Naive thymus-derived CD4-positive, alpha-beta T cell (primary cell): Measurements from ENCODE around the gene REC114. TPM values are rescaled to one million over a fixed set of nuclear protein-coding genes. Genes with fewer than 3 reads are reported as not detected.
"Not testable (repeated sequence)": the region's sequence is repeated elsewhere in the genome, so short reads cannot be mapped to it uniquely, and the experiment has no call there.

Source experiments
- ATAC-seq: fragments of 150-1000 bp; cut with Tn5 transposase; 2 replicates; pipeline ENCODE4 v1.10.0; 2021; ENCODE audit warnings: mild to moderate bottlenecking, moderate library complexity
- CTCF ChIA-PET: fragments of 350-600 bp; sonication (Branson Sonifier 250); formaldehyde crosslinking; loops from one replicate; lab custom pipeline; 2021; ENCODE audit warnings: antibody characterized with exemption; lab: Charles Lee
- POLR2A ChIA-PET: fragments of 350-600 bp; sonication (Branson Sonifier 250); formaldehyde crosslinking; loops from one replicate; lab custom pipeline; 2021; ENCODE audit warnings: antibody characterized with exemption, inconsistent platforms; lab: Charles Lee
- DNase-seq, 9 donors: peaks; one replicate each; pipeline versions ENCODE4 v3.0.0 to v3.0.0-alpha.2; 2020 to 2022; ENCODE audit warnings: mixed read lengths in 1 of 9
- H3K27ac ChIP-seq: one replicate; pipeline ENCODE4 v1.7.0; 2013; ENCODE audit warnings: mild to moderate bottlenecking, low read depth, low read length, moderate library complexity
- H3K27me3 ChIP-seq, 2 donors: one replicate each; pipeline ENCODE4 v1.7.0; 2013; ENCODE audit warnings: low read length in 2 of 2, mild to moderate bottlenecking in 2 of 2, moderate library complexity in 2 of 2; ENCODE audit not compliant: control insufficient read depth in 2 of 2, insufficient read depth in 2 of 2
- H3K36me3 ChIP-seq, 3 experiments: 1 replicate in 2 of 3; 2 replicates in 1 of 3; pipeline ENCODE4 v1.7.0; 2013; ENCODE audit warnings: low read length in 3 of 3, mild to moderate bottlenecking in 3 of 3, moderate library complexity in 1 of 3; ENCODE audit not compliant: insufficient read depth in 3 of 3, control insufficient read depth in 2 of 3
- H3K4me1 ChIP-seq, 2 donors: one replicate each; pipeline ENCODE4 v1.7.0; 2013; ENCODE audit warnings: low read length in 2 of 2, mild to moderate bottlenecking in 2 of 2, moderate library complexity in 1 of 2; ENCODE audit not compliant: control insufficient read depth in 2 of 2, insufficient read depth in 2 of 2
- H3K4me3 ChIP-seq: 2 replicates; pipeline ENCODE4 v1.7.0; 2013; ENCODE audit warnings: mild to moderate bottlenecking, low read length
- H3K9me3 ChIP-seq, 3 experiments: 1 replicate in 2 of 3; 2 replicates in 1 of 3; pipeline ENCODE4 v1.7.0; 2013; ENCODE audit warnings: low read length in 3 of 3; ENCODE audit not compliant: control insufficient read depth in 2 of 3
- H3K27ac Mint-ChIP-seq, 9 donors: one replicate each; pipeline ENCODE4 v1.8.0; 2020 to 2022; ENCODE audit warnings: mixed read lengths in 9 of 9, mild to moderate bottlenecking in 8 of 9, moderate library complexity in 5 of 9, inconsistent platforms in 2 of 9
- H3K27me3 Mint-ChIP-seq, 5 donors: one replicate each; pipeline ENCODE4 v1.8.0; 2021 to 2022; ENCODE audit warnings: mixed read lengths in 5 of 5, mild to moderate bottlenecking in 1 of 5
- H3K36me3 Mint-ChIP-seq, 5 donors: one replicate each; pipeline ENCODE4 v1.8.0; 2020 to 2022; ENCODE audit warnings: mixed read lengths in 5 of 5, mild to moderate bottlenecking in 3 of 5, inconsistent platforms in 1 of 5
- H3K4me1 Mint-ChIP-seq, 7 donors: one replicate each; pipeline ENCODE4 v1.8.0; 2020 to 2022; ENCODE audit warnings: mixed read lengths in 7 of 7, mild to moderate bottlenecking in 3 of 7, inconsistent platforms in 1 of 7
- H3K4me3 Mint-ChIP-seq, 10 donors: one replicate each; pipeline ENCODE4 v1.8.0; 2020 to 2022; ENCODE audit warnings: mild to moderate bottlenecking in 10 of 10, mixed read lengths in 10 of 10, moderate library complexity in 6 of 10, inconsistent platforms in 2 of 10
- H3K9me3 Mint-ChIP-seq, 11 donors: one replicate each; pipeline ENCODE4 v1.8.0; 2020 to 2022; ENCODE audit warnings: mixed read lengths in 11 of 11, mild to moderate bottlenecking in 4 of 11, inconsistent platforms in 1 of 11, moderate library complexity in 1 of 11
- intact Hi-C, 2 donors: fragments of 100-400 bp; cut with micrococcal nuclease; formaldehyde crosslinking; loops; one replicate each; pipeline ENCODE4 v1.15.1; 2023
- polyA plus RNA-seq, 2 donors: library from polyadenylated mRNA; unstranded; fragments of 300-500 nt; fragmentation: Illumina TruSeq; gene quantifications; one replicate each; pipeline ENCODE4 v1.2.3, GENCODE V29; 2021
- total RNA-seq, 6 experiments: library from RNA in 5 of 6; stranded (reverse) in 5 of 6; gene quantifications; 1 replicate in 5 of 6; 2 replicates in 1 of 6; pipeline ENCODE4 v1.2.3 and lab custom pipeline; 2021 to 2026

The REC114 gene
- total and polyA plus RNA-seq, 7 experiments from 2014 or later: not detected

DNA sequence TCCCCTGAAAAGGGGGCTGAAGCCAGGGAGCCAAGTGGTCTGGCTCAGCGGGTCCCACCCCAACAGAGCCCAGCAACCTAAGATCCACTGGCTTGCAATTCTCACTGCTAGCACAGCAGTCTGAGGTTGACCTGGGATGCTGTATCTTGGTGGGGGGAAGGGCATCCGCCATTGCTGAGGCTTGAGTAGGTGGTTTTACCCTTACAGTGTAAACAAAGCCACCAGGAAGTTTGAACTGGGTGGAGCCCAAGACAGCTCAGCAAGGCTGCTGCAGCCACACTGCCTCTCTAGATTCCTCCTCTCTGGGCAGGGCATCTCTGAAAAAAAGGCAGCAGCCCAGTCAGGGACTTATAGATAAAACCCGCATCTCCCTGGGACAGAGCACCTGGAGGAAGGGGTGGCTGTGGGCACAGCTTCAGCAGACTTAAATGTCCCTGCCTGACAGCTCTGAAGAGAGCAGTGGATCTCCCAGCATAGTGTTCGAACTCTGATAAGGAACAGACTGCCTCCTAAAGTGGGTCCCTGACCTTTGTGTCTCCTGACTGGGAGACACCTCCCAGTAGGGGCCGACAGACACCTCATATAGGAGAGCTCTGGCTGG, 5.3 kb downstream of the REC114 start:
- POLR2A ChIA-PET, H3K4me3 ChIP-seq, H3K4me3 Mint-ChIP-seq, H3K4me1 ChIP-seq, H3K36me3 ChIP-seq, H3K27me3 ChIP-seq, CTCF ChIA-PET, H3K27ac ChIP-seq, ATAC-seq, H3K9me3 ChIP-seq, H3K4me1 Mint-ChIP-seq, intact Hi-C loops, H3K27ac Mint-ChIP-seq: not testable (repeated sequence)
- Mint-ChIP-seq H3K9me3 (peaks cover 8 to 43% (median 18%) of the 10 kb centered on the region in 11 donors), H3K36me3 (peaks cover 0 to 14% (median 6%) of the 10 kb centered on the region in 5 donors), H3K27me3 (peaks cover 10 to 45% (median 33%) of the 10 kb centered on the region in 5 donors)
- peak in 3 of 9 donors; percentile 0 to 1 (median 0) for DNase-seq

DNA sequence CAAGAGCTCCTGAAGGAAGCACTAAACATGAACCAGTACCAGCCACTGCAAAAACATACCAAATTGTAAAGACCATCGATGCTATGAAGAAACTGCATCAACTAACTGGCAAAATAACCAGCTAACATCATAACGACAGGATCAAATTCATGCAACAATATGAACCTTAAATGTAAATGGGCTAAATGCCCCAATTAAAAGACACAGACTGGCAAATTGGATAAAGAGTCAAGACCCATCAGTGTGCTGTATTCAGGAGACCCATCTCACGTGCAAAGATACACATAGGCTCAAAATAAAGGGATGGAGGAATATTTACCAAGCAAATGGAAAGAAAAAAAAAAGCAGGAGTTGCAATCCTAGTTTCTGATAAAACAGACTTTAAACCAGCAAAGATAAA, 7.0 kb downstream of the REC114 start:
- intact Hi-C loops, H3K9me3 ChIP-seq, H3K27ac ChIP-seq, H3K4me1 ChIP-seq, POLR2A ChIA-PET, ATAC-seq, CTCF ChIA-PET, H3K4me1 Mint-ChIP-seq, H3K27ac Mint-ChIP-seq, DNase-seq, H3K36me3 ChIP-seq, H3K4me3 ChIP-seq, H3K4me3 Mint-ChIP-seq, H3K27me3 ChIP-seq: not testable (repeated sequence)
- Mint-ChIP-seq H3K27me3 (peaks cover 10 to 49% (median 33%) of the 10 kb centered on the region in 5 donors), H3K36me3 (peaks cover 0 to 14% (median 6%) of the 10 kb centered on the region in 5 donors), H3K9me3 (peaks cover 8 to 43% (median 19%) of the 10 kb centered on the region in 11 donors)

DNA sequence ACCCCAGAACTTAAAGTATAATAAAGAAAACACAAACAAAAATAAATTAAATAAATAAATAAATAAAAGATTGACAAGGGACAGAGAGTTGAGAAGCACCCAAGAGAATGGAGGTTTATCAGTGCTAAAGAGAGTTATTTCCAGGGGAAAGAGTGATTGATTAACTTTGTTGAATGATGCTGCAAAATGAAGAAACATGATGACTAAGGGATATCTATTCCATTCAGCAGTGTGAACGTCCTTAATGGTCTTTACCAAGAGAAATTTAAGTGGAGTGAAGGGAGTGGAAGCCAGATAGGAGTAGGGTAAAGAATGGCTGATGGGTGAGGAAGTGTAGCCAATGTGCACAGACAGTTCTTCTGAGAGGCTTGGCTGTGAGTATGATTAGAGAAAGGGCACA, 11.1 kb downstream of the REC114 start:
- Mint-ChIP-seq H3K27ac (no peak overlapping the region), H3K4me3 (no peak overlapping the region), H3K4me1 (no peaks in the 10 kb centered on the region), H3K36me3 (peaks cover 0 to 7% (median 0%) of the 10 kb centered on the region in 5 donors), H3K9me3 (peaks cover 7 to 38% (median 17%) of the 10 kb centered on the region in 11 donors), H3K27me3 (peaks cover 11 to 63% (median 23%) of the 10 kb centered on the region in 5 donors)
- no peaks in the 10 kb centered on the region for H3K36me3 ChIP-seq
- peaks cover 0 to under 1% of the 10 kb centered on the region in 2 donors for H3K4me1 ChIP-seq
- CTCF ChIA-PET: no interaction called here
- H3K27ac ChIP-seq: no peak overlapping the region
- POLR2A ChIA-PET: no interaction called here
- H3K4me3 ChIP-seq: no peak overlapping the region
- intact Hi-C loops: no loop called here
- no peaks in the 10 kb centered on the region for H3K27me3 ChIP-seq
- no peak for DNase-seq
- H3K9me3 ChIP-seq: no peaks in the 10 kb centered on the region
- ATAC-seq: no peak

DNA sequence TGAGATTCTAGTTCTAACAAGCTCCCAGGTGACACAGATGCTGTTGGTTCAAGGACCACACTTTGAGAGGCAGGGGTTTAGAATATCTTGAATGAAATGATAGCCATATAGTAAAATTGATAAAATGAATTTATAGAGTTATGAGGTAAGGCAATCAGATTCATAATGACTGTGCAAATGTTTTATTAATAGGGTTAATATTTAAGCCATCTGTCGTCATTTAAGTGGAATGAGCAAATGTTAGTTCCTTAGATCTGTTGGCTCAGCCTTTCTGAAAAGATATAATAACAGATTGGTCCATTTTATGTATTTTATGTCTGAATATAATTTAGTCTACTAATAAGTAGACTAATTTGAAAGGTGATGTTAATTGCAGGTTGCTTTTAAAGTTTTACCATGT, 12.9 kb downstream of the REC114 start:
- Mint-ChIP-seq H3K27me3 (peaks cover 2 to 60% (median 12%) of the 10 kb centered on the region in 5 donors), H3K36me3 (peaks cover 0 to 1% (median 0%) of the 10 kb centered on the region in 5 donors), H3K27ac (no peak overlapping the region), H3K4me3 (no peak overlapping the region), H3K9me3 (peaks cover 2 to 23% (median 8%) of the 10 kb centered on the region in 11 donors), H3K4me1 (no peaks in the 10 kb centered on the region)
- Histone ChIP-seq H3K4me3 (no peak overlapping the region), H3K27ac (no peak overlapping the region), H3K27me3 (no peaks in the 10 kb centered on the region), H3K9me3 (no peaks in the 10 kb centered on the region), H3K36me3 (no peaks in the 10 kb centered on the region), H3K4me1 (no peaks in the 10 kb centered on the region)
- ATAC-seq (no peak), DNase-seq (no peak)
- intact Hi-C loops: no loop called here
- ChIA-PET CTCF (no interaction called here), POLR2A (no interaction called here)

DNA sequence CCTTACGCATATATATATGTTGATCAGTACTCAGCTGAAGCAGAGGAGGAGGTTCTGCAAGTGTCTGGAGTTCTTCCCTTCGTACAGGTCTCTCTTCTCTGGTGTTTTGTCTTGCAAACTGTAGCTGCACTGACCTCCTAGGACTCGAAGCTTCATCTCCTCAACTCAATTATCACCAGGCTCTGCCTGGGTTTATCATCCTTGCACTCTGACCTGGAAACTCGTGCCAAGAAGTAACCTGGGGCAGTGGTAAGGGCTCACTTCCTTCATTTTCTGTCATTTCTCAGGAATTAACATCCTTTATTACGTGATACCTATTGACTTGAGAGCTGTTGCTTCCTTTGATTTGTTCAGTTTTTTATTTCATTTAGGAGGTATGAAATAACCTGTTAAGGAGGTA, 14.4 kb downstream of the REC114 start:
- H3K27me3 ChIP-seq: no peaks in the 10 kb centered on the region
- Mint-ChIP-seq H3K36me3 (no peaks in the 10 kb centered on the region), H3K27me3 (peaks cover 0 to 52% (median 12%) of the 10 kb centered on the region in 5 donors), H3K4me1 (no peaks in the 10 kb centered on the region), H3K4me3 (no peak overlapping the region), H3K27ac (no peak overlapping the region), H3K9me3 (peaks cover 0 to 8% (median 0%) of the 10 kb centered on the region in 11 donors)
- H3K36me3 ChIP-seq: no peaks in the 10 kb centered on the region
- intact Hi-C loops: no loop called here
- ATAC-seq (no peak), DNase-seq (no peak)
- no peak overlapping the region for H3K4me3 ChIP-seq
- no peak overlapping the region for H3K27ac ChIP-seq
- no peaks in the 10 kb centered on the region for H3K4me1 ChIP-seq
- POLR2A ChIA-PET: no interaction called here
- CTCF ChIA-PET: no interaction called here
- H3K9me3 ChIP-seq: no peaks in the 10 kb centered on the region

DNA sequence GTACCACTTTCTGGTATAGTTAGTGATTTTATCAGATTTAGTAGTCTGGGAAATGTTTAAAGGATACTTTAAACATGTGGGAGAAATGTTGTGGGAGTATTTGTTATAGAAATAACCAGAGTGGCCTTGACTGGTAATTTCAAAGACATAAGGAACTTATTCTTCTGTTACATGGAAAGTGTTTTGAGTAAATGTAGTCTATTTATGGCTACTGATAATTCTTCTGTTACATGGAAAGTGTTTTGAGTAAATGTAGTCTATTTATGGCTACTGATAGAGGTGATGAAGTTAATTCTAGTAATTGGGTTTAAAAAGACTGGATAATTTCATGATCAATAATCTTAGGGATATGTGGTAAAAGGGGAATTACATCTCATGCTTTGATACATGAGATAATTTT, 17.7 kb downstream of the REC114 start:
- no peaks in the 10 kb centered on the region for H3K4me1 ChIP-seq
- H3K36me3 ChIP-seq: no peaks in the 10 kb centered on the region
- no peak for DNase-seq
- H3K27me3 ChIP-seq: no peaks in the 10 kb centered on the region
- ChIA-PET POLR2A (no interaction called here), CTCF (no interaction called here)
- ATAC-seq: no peak
- Mint-ChIP-seq H3K27me3 (peaks cover 13 to 37% (median 28%) of the 10 kb centered on the region in 5 donors), H3K36me3 (no peaks in the 10 kb centered on the region), H3K9me3 (peaks cover 0 to 5% (median 0%) of the 10 kb centered on the region in 11 donors), H3K4me3 (no peak overlapping the region), H3K4me1 (no peaks in the 10 kb centered on the region), H3K27ac (no peak overlapping the region)
- H3K4me3 ChIP-seq: no peak overlapping the region
- intact Hi-C loops: no loop called here
- H3K27ac ChIP-seq: no peak overlapping the region
- no peaks in the 10 kb centered on the region for H3K9me3 ChIP-seq

DNA sequence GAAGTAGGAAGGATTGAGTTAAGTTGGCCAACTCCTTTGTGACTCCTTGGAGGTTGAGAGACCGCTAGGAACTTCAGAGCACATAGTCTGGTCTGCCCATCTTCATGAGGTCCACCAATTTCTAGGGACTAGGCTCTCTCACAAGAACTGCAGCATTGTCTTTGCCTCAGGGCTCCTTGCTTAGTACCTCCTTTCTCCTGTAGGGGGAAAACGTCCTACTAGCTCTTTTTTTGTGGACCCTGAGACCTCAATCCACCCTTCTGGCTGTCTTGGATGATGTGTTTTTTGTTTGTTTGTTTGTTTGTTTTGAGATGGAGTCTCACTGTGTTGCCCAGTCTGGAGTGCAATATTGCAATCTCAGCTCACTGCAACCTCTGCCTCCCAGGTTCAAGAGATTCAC, 21.6 kb downstream of the REC114 start:
- ATAC-seq: no peak
- Mint-ChIP-seq H3K27ac (no peak overlapping the region), H3K9me3 (peaks cover 0 to 5% (median 0%) of the 10 kb centered on the region in 11 donors), H3K36me3 (no peaks in the 10 kb centered on the region), H3K27me3 (peaks cover 13 to 36% (median 28%) of the 10 kb centered on the region in 5 donors), H3K4me3 (no peak overlapping the region), H3K4me1 (no peaks in the 10 kb centered on the region)
- Histone ChIP-seq H3K4me1 (no peaks in the 10 kb centered on the region), H3K36me3 (no peaks in the 10 kb centered on the region), H3K27me3 (no peaks in the 10 kb centered on the region), H3K4me3 (no peak overlapping the region), H3K27ac (no peak overlapping the region), H3K9me3 (no peaks in the 10 kb centered on the region)
- intact Hi-C loops: no loop called here
- ChIA-PET POLR2A (no interaction called here), CTCF (no interaction called here)
- no peak for DNase-seq
